ENCODE measurements around the gene MAVS. TPM values are rescaled to one million over a fixed set of nuclear protein-coding genes. Genes with fewer than 3 reads are reported as not detected.

The MAVS gene
- total and polyA plus RNA-seq, 9 of the 15 experiments (the other 6 are each of a cell fraction or from before 2014, with no cell fraction given) = 1.6 to 22.0 (median 11.3) TPM

DNA sequence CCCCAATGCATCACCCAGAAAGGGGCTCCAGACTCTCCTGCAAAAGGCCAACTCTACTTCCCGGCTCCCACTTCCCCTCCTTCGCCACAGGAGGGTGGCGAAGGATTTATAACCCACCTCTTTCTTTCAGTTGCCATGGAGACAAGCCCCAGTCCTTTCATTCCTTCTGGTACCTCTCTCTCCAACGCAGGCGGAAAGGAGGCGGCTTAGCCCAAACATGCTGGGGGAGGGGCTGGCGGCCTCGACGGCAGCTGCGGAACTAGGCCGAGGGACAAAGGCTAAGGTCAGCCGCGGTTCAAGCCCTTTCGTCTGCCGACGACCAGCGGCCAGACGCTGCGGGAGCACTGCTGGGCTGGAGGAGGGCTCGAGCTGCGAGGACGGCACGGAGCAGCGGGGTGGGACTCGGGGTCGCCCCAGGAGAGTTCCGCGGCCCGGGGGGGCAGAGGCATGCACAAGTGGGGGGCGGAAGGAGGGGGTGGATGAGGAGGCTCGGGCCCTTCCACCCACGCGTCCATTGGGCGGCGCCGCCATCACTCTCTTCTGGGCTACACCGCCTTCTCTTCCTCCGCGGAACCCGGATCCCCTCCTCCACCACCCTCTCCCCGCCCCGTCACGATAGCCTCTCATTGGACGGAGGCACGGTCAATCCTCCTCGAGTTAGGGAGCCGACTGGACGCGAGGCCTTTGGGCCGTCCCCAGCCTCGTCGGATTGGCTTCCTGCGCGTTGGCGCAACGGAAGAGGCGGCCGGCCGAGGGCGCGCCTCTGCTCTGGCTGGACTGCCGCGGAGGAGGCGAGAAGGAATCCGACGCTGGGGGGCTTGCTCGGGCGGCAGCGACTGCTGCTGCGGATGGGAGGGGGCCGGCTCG lies 42.2 kb downstream of the MAVS start, which contains the start of gene PANK2 (continued):
- TF ChIP-seq, protein P1, sequence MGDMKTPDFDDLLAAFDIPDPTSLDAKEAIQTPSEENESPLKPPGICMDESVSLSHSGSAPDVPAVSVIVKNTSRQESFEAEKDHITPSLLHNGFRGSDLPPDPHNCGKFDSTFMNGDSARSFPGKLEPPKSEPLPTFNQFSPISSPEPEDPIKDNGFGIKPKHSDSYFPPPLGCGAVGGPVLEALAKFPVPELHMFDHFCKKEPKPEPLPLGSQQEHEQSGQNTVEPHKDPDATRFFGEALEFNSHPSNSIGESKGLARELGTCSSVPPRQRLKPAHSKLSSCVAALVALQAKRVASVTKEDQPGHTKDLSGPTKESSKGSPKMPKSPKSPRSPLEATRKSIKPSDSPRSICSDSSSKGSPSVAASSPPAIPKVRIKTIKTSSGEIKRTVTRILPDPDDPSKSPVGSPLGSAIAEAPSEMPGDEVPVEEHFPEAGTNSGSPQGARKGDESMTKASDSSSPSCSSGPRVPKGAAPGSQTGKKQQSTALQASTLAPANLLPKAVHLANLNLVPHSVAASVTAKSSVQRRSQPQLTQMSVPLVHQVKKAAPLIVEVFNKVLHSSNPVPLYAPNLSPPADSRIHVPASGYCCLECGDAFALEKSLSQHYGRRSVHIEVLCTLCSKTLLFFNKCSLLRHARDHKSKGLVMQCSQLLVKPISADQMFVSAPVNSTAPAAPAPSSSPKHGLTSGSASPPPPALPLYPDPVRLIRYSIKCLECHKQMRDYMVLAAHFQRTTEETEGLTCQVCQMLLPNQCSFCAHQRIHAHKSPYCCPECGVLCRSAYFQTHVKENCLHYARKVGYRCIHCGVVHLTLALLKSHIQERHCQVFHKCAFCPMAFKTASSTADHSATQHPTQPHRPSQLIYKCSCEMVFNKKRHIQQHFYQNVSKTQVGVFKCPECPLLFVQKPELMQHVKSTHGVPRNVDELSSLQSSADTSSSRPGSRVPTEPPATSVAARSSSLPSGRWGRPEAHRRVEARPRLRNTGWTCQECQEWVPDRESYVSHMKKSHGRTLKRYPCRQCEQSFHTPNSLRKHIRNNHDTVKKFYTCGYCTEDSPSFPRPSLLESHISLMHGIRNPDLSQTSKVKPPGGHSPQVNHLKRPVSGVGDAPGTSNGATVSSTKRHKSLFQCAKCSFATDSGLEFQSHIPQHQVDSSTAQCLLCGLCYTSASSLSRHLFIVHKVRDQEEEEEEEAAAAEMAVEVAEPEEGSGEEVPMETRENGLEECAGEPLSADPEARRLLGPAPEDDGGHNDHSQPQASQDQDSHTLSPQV (IDR thresholded peaks at IDR 0.05) = no peak
- TF ChIP-seq YBX1 (IDR thresholded peaks at IDR 0.05) (no peak), TAF7 (tag; IDR thresholded peaks at IDR 0.05) (peak; percentile 18; the same call in 1 of the 2 replicates), MTF1 (CRISPR knock-in tag; IDR thresholded peaks at IDR 0.05; ENCODE audit: borderline replicate concordance) (no peak), ZNF717 (CRISPR knock-in tag; IDR thresholded peaks at IDR 0.05) (no peak), KLF6 (CRISPR knock-in tag; IDR thresholded peaks at IDR 0.05; ENCODE audit: borderline replicate concordance) (no peak), POLR2A (conservative IDR thresholded peaks at IDR 0.05) (peak; percentile 75), NR1H2 (CRISPR knock-in tag; IDR thresholded peaks at IDR 0.05) (no peak), STAG1 (CRISPR knock-in tag; IDR thresholded peaks at IDR 0.05; ENCODE audit: borderline replicate concordance) (no peak), FOXM1 (IDR thresholded peaks at IDR 0.05; ENCODE audit: low read depth) (no peak), FOXM1 (CRISPR knock-in tag; IDR thresholded peaks at IDR 0.05; ENCODE audit: low read depth) (no peak), CBFA2T2 (conservative IDR thresholded peaks at IDR 0.05) (no peak), RREB1 (CRISPR knock-in tag; IDR thresholded peaks at IDR 0.05) (0 out of 2 replicates have a peak, but pooled peaks have one; percentile 49), HNRNPH1 (optimal IDR thresholded peaks at IDR 0.05; ENCODE audit: low read depth, low read length) (no peak), ZNF445 (CRISPR knock-in tag; IDR thresholded peaks at IDR 0.05; ENCODE audit: low read depth) (no peak), TEAD2 (tag; IDR thresholded peaks at IDR 0.05) (no peak), PCBP1 (IDR thresholded peaks at IDR 0.05; ENCODE audit: low read depth, low read length, poor library complexity, severe bottlenecking) (no peak), RB1 (IDR thresholded peaks at IDR 0.05; ENCODE audit: low read depth) (peak; percentile 26)
